ENCODE results near the gene MYO18A. TPM values are rescaled to one million over a fixed set of nuclear protein-coding genes. Genes with fewer than 3 reads are reported as not detected.

The MYO18A gene
- total RNA-seq, 1 experiment from 2014 or later, result 89.9 TPM

DNA sequence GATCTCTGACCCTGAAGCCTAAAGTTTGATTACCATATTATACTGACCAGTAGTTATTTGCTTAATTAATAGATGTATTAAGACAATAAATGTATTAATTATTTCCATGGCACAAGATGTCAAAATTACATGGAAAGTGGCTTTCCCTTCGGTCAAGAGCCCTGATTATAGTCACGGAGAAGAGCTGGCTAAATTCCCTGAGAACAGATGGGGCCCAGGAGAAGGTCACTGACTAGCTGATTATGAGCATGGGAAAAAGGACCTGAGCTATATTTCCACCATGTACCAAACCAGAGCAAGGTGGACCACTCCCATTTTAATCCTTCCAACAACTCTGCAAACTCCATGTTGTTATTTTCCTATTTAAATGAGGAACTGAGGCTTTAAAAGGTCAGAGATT lies 12.9 kb upstream of the MYO18A start:
- BruUV-seq (replicated peaks), result no TSS peak
- H3K9me3 Mint-ChIP-seq (ENCODE audit: low read depth, unreplicated experiment), result no peaks in the 10 kb centered on the region
- CTCF ChIA-PET, result interaction anchor here (1.8 kb wide), 1 partner anchor 13 kb away, joined by 5 read pairs; the partner anchor contains the start of gene MYO18A
- no peaks in the 10 kb centered on the region for H3K4me1 Mint-ChIP-seq (ENCODE audit: low read depth, unreplicated experiment)
- no peak overlapping the region for H3K4me3 Mint-ChIP-seq (ENCODE audit: low read depth, unreplicated experiment)
- TF ChIP-seq, protein P1, sequence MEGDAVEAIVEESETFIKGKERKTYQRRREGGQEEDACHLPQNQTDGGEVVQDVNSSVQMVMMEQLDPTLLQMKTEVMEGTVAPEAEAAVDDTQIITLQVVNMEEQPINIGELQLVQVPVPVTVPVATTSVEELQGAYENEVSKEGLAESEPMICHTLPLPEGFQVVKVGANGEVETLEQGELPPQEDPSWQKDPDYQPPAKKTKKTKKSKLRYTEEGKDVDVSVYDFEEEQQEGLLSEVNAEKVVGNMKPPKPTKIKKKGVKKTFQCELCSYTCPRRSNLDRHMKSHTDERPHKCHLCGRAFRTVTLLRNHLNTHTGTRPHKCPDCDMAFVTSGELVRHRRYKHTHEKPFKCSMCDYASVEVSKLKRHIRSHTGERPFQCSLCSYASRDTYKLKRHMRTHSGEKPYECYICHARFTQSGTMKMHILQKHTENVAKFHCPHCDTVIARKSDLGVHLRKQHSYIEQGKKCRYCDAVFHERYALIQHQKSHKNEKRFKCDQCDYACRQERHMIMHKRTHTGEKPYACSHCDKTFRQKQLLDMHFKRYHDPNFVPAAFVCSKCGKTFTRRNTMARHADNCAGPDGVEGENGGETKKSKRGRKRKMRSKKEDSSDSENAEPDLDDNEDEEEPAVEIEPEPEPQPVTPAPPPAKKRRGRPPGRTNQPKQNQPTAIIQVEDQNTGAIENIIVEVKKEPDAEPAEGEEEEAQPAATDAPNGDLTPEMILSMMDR (IDR thresholded peaks at IDR 0.05; ENCODE audit: unreplicated experiment), result no peak
- intact Hi-C loops (cut with micrococcal nuclease; ENCODE audit: unreplicated experiment), result no loop called here
- DNase-seq, result no peak
- no peak overlapping the region for H3K27ac Mint-ChIP-seq (ENCODE audit: unreplicated experiment)
- peaks cover 15% of the 10 kb centered on the region for H3K27me3 Mint-ChIP-seq (ENCODE audit: unreplicated experiment)
- no peaks in the 10 kb centered on the region for H3K36me3 Mint-ChIP-seq (ENCODE audit: insufficient read depth, unreplicated experiment)

- intact Hi-C loops (cut with micrococcal nuclease; ENCODE audit: unreplicated experiment), result no loop called here
- no peaks in the 10 kb centered on the region for H3K36me3 Mint-ChIP-seq (ENCODE audit: insufficient read depth, unreplicated experiment)
- no peak overlapping the region for H3K4me3 Mint-ChIP-seq (ENCODE audit: low read depth, unreplicated experiment)
- TF ChIP-seq, protein P1 (IDR thresholded peaks at IDR 0.05; ENCODE audit: unreplicated experiment), result no peak
- no peaks in the 10 kb centered on the region for H3K4me1 Mint-ChIP-seq (ENCODE audit: low read depth, unreplicated experiment)
- H3K27me3 Mint-ChIP-seq (ENCODE audit: unreplicated experiment), result peaks cover 5% of the 10 kb centered on the region
- DNase-seq, result no peak
- no peaks in the 10 kb centered on the region for H3K9me3 Mint-ChIP-seq (ENCODE audit: low read depth, unreplicated experiment)
- CTCF ChIA-PET, result interaction anchor here (1.1 kb wide), 1 partner anchor 12 kb away, joined by 3 read pairs; no protein-coding TSS in a partner anchor
- H3K27ac Mint-ChIP-seq (ENCODE audit: unreplicated experiment), result no peak overlapping the region
- no TSS peak for BruUV-seq (replicated peaks)
These were observed 10.5 kb upstream of the MYO18A start for GRCh38 chr17:29190592-29191207.

GRCh38 chr17:29190039-29190438 lies 9.8 kb upstream of the MYO18A start:
- no peaks in the 10 kb centered on the region for H3K27me3 Mint-ChIP-seq (ENCODE audit: unreplicated experiment)
- DNase-seq, result no peak
- H3K36me3 Mint-ChIP-seq (ENCODE audit: insufficient read depth, unreplicated experiment), result no peaks in the 10 kb centered on the region
- CTCF ChIA-PET, result interaction anchor here (0.7 to 1.1 kb wide), 3 partner anchors 12 to 59 kb away, joined by 3 to 5 read pairs (median 4); no protein-coding TSS in a partner anchor
- H3K9me3 Mint-ChIP-seq (ENCODE audit: low read depth, unreplicated experiment), result no peaks in the 10 kb centered on the region
- no TSS peak for BruUV-seq (replicated peaks)
- intact Hi-C loops (cut with micrococcal nuclease; ENCODE audit: unreplicated experiment), result no loop called here
- no peak overlapping the region for H3K27ac Mint-ChIP-seq (ENCODE audit: unreplicated experiment)
- H3K4me1 Mint-ChIP-seq (ENCODE audit: low read depth, unreplicated experiment), result no peaks in the 10 kb centered on the region
- no peak overlapping the region for H3K4me3 Mint-ChIP-seq (ENCODE audit: low read depth, unreplicated experiment)
- TF ChIP-seq, protein P1 (IDR thresholded peaks at IDR 0.05; ENCODE audit: unreplicated experiment), result no peak

DNA sequence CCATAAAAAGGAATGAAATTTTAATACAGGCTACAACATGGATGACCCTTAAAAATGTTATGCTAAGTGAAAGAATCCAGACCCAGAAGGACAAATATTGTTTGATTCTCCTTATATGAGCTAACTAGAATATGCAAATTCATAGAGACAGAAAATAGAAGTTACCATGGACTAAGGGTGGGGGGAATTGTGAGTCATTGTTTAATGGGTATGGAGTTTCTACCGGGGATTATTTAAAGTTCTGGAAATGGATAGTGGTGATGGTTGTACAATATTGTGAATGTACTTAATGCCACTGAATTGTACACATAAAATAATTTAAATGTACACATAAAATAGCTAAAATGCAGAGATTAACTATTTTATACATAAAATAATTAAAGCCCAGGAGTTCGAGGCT lies 9.2 kb upstream of the MYO18A start:
- H3K27me3 Mint-ChIP-seq (ENCODE audit: unreplicated experiment), result no peaks in the 10 kb centered on the region
- CTCF ChIA-PET, result interaction anchor here (1.1 kb wide), 1 partner anchor 11 kb away, joined by 3 read pairs; no protein-coding TSS in a partner anchor
- H3K36me3 Mint-ChIP-seq (ENCODE audit: insufficient read depth, unreplicated experiment), result no peaks in the 10 kb centered on the region
- DNase-seq, result no peak
- no peaks in the 10 kb centered on the region for H3K4me1 Mint-ChIP-seq (ENCODE audit: low read depth, unreplicated experiment)
- intact Hi-C loops (cut with micrococcal nuclease; ENCODE audit: unreplicated experiment), result no loop called here
- H3K27ac Mint-ChIP-seq (ENCODE audit: unreplicated experiment), result no peak overlapping the region
- TF ChIP-seq, protein P1 (IDR thresholded peaks at IDR 0.05; ENCODE audit: unreplicated experiment), result no peak
- no TSS peak for BruUV-seq (replicated peaks)
- H3K9me3 Mint-ChIP-seq (ENCODE audit: low read depth, unreplicated experiment), result no peaks in the 10 kb centered on the region
- H3K4me3 Mint-ChIP-seq (ENCODE audit: low read depth, unreplicated experiment), result no peak overlapping the region

Data from Calu3 (cell line).